ENCODE data around the gene AGAP6. TPM values are rescaled to one million over a fixed set of nuclear protein-coding genes. Genes with fewer than 3 reads are reported as not detected.
"Not testable (repeated sequence)": the region's sequence is repeated elsewhere in the genome, so short reads cannot be mapped to it uniquely, and the experiment has no call there.

Gene AGAP6
- polyA plus RNA-seq, 1 donor (not counting 4 experiments of a cell fraction or from before 2014, with no cell fraction given) = 9.9 TPM

GRCh38 chr10:49948142-49948541 lies 40.1 kb upstream of the AGAP6 start:
- DNase-seq (ENCODE audit: low read depth, low spot score); FAIRE-seq; H3K9me3 ChIP-seq (ENCODE audit: control insufficient read depth, low read depth, low read length); H3K9ac ChIP-seq (ENCODE audit: control insufficient read depth, extremely low read depth, insufficient read depth, low read length); H3K36me3 ChIP-seq (ENCODE audit: control insufficient read depth in 2 of 2, extremely low read depth in 1 of 2, insufficient read depth in 2 of 2, low read length in 2 of 2); H3K27me3 ChIP-seq (ENCODE audit: control insufficient read depth, extremely low read depth, insufficient read depth, low read length); H3K27ac ChIP-seq (ENCODE audit: control insufficient read depth, insufficient read depth, low read length); dilution Hi-C loops (cut with MboI; ENCODE audit: extremely low pct_ligation_motif_present, low sequenced_read_pairs); H3K4me3 ChIP-seq (ENCODE audit: control insufficient read depth in 2 of 3, extremely low read depth in 1 of 3, insufficient read depth in 2 of 3, low read depth in 1 of 3, low read length in 3 of 3); H3K9me1 ChIP-seq (ENCODE audit: control insufficient read depth, extremely low read depth, insufficient read depth, low read length); H3K4me1 ChIP-seq (ENCODE audit: control insufficient read depth, extremely low read depth, insufficient read depth, low read length); H2AFZ ChIP-seq (ENCODE audit: control insufficient read depth, low read length); H3K4me2 ChIP-seq (ENCODE audit: control insufficient read depth, extremely low read depth, insufficient read depth, low read depth, low read length); H4K20me1 ChIP-seq (ENCODE audit: control insufficient read depth, extremely low read depth, insufficient read depth, low read length): not testable (repeated sequence)
- H3K79me2 ChIP-seq (ENCODE audit: control insufficient read depth, insufficient read depth, low read length) = peaks cover 33% of the 10 kb centered on the region

GRCh38 chr10:49948737-49949136 lies 39.5 kb upstream of the AGAP6 start:
- dilution Hi-C loops (cut with MboI; ENCODE audit: extremely low pct_ligation_motif_present, low sequenced_read_pairs); H3K27me3 ChIP-seq (ENCODE audit: control insufficient read depth, extremely low read depth, insufficient read depth, low read length); H4K20me1 ChIP-seq (ENCODE audit: control insufficient read depth, extremely low read depth, insufficient read depth, low read length); H3K9ac ChIP-seq (ENCODE audit: control insufficient read depth, extremely low read depth, insufficient read depth, low read length); H3K4me3 ChIP-seq (ENCODE audit: control insufficient read depth in 2 of 3, extremely low read depth in 1 of 3, insufficient read depth in 2 of 3, low read depth in 1 of 3, low read length in 3 of 3); H3K4me1 ChIP-seq (ENCODE audit: control insufficient read depth, extremely low read depth, insufficient read depth, low read length); H3K4me2 ChIP-seq (ENCODE audit: control insufficient read depth, extremely low read depth, insufficient read depth, low read depth, low read length); H3K9me3 ChIP-seq (ENCODE audit: control insufficient read depth, low read depth, low read length); H3K36me3 ChIP-seq (ENCODE audit: control insufficient read depth in 2 of 2, extremely low read depth in 1 of 2, insufficient read depth in 2 of 2, low read length in 2 of 2); FAIRE-seq; H2AFZ ChIP-seq (ENCODE audit: control insufficient read depth, low read length); DNase-seq (ENCODE audit: low read depth, low spot score); H3K27ac ChIP-seq (ENCODE audit: control insufficient read depth, insufficient read depth, low read length); H3K9me1 ChIP-seq (ENCODE audit: control insufficient read depth, extremely low read depth, insufficient read depth, low read length): not testable (repeated sequence)
- peaks cover 29% of the 10 kb centered on the region for H3K79me2 ChIP-seq (ENCODE audit: control insufficient read depth, insufficient read depth, low read length)

- FAIRE-seq; H3K9ac ChIP-seq (ENCODE audit: control insufficient read depth, extremely low read depth, insufficient read depth, low read length); dilution Hi-C loops (cut with MboI; ENCODE audit: extremely low pct_ligation_motif_present, low sequenced_read_pairs); H3K27ac ChIP-seq (ENCODE audit: control insufficient read depth, insufficient read depth, low read length); H2AFZ ChIP-seq (ENCODE audit: control insufficient read depth, low read length); H4K20me1 ChIP-seq (ENCODE audit: control insufficient read depth, extremely low read depth, insufficient read depth, low read length); H3K4me2 ChIP-seq (ENCODE audit: control insufficient read depth, extremely low read depth, insufficient read depth, low read depth, low read length); H3K36me3 ChIP-seq (ENCODE audit: control insufficient read depth in 2 of 2, extremely low read depth in 1 of 2, insufficient read depth in 2 of 2, low read length in 2 of 2); H3K27me3 ChIP-seq (ENCODE audit: control insufficient read depth, extremely low read depth, insufficient read depth, low read length); H3K4me3 ChIP-seq (ENCODE audit: control insufficient read depth in 2 of 3, extremely low read depth in 1 of 3, insufficient read depth in 2 of 3, low read depth in 1 of 3, low read length in 3 of 3); DNase-seq (ENCODE audit: low read depth, low spot score); H3K4me1 ChIP-seq (ENCODE audit: control insufficient read depth, extremely low read depth, insufficient read depth, low read length); H3K9me1 ChIP-seq (ENCODE audit: control insufficient read depth, extremely low read depth, insufficient read depth, low read length); H3K9me3 ChIP-seq (ENCODE audit: control insufficient read depth, low read depth, low read length): not testable (repeated sequence)
- H3K79me2 ChIP-seq (ENCODE audit: control insufficient read depth, insufficient read depth, low read length) = peaks cover 17% of the 10 kb centered on the region
Measured at GRCh38 chr10:49952006-49952405, 36.2 kb upstream of the AGAP6 start.

GRCh38 chr10:49953122-49953521 lies 35.1 kb upstream of the AGAP6 start:
- dilution Hi-C loops (cut with MboI; ENCODE audit: extremely low pct_ligation_motif_present, low sequenced_read_pairs); H4K20me1 ChIP-seq (ENCODE audit: control insufficient read depth, extremely low read depth, insufficient read depth, low read length); H2AFZ ChIP-seq (ENCODE audit: control insufficient read depth, low read length); H3K9ac ChIP-seq (ENCODE audit: control insufficient read depth, extremely low read depth, insufficient read depth, low read length); H3K4me2 ChIP-seq (ENCODE audit: control insufficient read depth, extremely low read depth, insufficient read depth, low read depth, low read length); DNase-seq (ENCODE audit: low read depth, low spot score); H3K9me3 ChIP-seq (ENCODE audit: control insufficient read depth, low read depth, low read length); H3K4me3 ChIP-seq (ENCODE audit: control insufficient read depth in 2 of 3, extremely low read depth in 1 of 3, insufficient read depth in 2 of 3, low read depth in 1 of 3, low read length in 3 of 3); FAIRE-seq; H3K9me1 ChIP-seq (ENCODE audit: control insufficient read depth, extremely low read depth, insufficient read depth, low read length); H3K4me1 ChIP-seq (ENCODE audit: control insufficient read depth, extremely low read depth, insufficient read depth, low read length); H3K27me3 ChIP-seq (ENCODE audit: control insufficient read depth, extremely low read depth, insufficient read depth, low read length); H3K36me3 ChIP-seq (ENCODE audit: control insufficient read depth in 2 of 2, extremely low read depth in 1 of 2, insufficient read depth in 2 of 2, low read length in 2 of 2); H3K27ac ChIP-seq (ENCODE audit: control insufficient read depth, insufficient read depth, low read length): not testable (repeated sequence)
- H3K79me2 ChIP-seq (ENCODE audit: control insufficient read depth, insufficient read depth, low read length) = peaks cover 16% of the 10 kb centered on the region

GRCh38 chr10:49970331-49970857 lies 17.8 kb upstream of the AGAP6 start:
- H3K36me3 ChIP-seq (ENCODE audit: control insufficient read depth in 2 of 2, extremely low read depth in 1 of 2, insufficient read depth in 2 of 2, low read length in 2 of 2); dilution Hi-C loops (cut with MboI; ENCODE audit: extremely low pct_ligation_motif_present, low sequenced_read_pairs); H3K27me3 ChIP-seq (ENCODE audit: control insufficient read depth, extremely low read depth, insufficient read depth, low read length); H2AFZ ChIP-seq (ENCODE audit: control insufficient read depth, low read length); H3K4me1 ChIP-seq (ENCODE audit: control insufficient read depth, extremely low read depth, insufficient read depth, low read length); H3K9ac ChIP-seq (ENCODE audit: control insufficient read depth, extremely low read depth, insufficient read depth, low read length); FAIRE-seq; H3K9me1 ChIP-seq (ENCODE audit: control insufficient read depth, extremely low read depth, insufficient read depth, low read length); H3K9me3 ChIP-seq (ENCODE audit: control insufficient read depth, low read depth, low read length); H3K27ac ChIP-seq (ENCODE audit: control insufficient read depth, insufficient read depth, low read length); H4K20me1 ChIP-seq (ENCODE audit: control insufficient read depth, extremely low read depth, insufficient read depth, low read length); DNase-seq (ENCODE audit: low read depth, low spot score); H3K4me3 ChIP-seq (ENCODE audit: control insufficient read depth in 2 of 3, extremely low read depth in 1 of 3, insufficient read depth in 2 of 3, low read depth in 1 of 3, low read length in 3 of 3); H3K79me2 ChIP-seq (ENCODE audit: control insufficient read depth, insufficient read depth, low read length); H3K4me2 ChIP-seq (ENCODE audit: control insufficient read depth, extremely low read depth, insufficient read depth, low read depth, low read length): not testable (repeated sequence)
